ENCODE measurements around the gene ID4.
"Not testable (repeated sequence)": the region's sequence is repeated elsewhere in the genome, so short reads cannot be mapped to it uniquely, and the experiment has no call there.

The ID4 gene

DNA sequence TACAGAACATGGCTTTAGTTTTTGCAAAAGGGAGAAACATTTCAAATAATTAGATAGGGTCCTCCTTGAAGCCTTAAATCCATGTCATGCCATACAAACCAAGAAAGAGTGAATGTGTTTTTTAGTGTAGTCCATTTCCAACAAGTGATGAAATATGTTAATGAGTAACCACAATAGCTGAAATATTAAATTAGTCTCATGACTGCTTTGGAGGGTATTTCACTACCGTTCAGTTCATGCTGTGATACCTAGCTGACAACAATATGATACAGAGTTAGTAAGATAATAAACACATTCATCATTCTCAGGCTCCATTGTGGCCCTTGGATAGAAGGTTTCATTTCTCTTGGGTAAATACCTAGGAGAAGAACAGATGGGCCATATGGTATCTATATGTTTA is 5.8 kb upstream of the ID4 start:
- no peak for DNase-seq

DNA sequence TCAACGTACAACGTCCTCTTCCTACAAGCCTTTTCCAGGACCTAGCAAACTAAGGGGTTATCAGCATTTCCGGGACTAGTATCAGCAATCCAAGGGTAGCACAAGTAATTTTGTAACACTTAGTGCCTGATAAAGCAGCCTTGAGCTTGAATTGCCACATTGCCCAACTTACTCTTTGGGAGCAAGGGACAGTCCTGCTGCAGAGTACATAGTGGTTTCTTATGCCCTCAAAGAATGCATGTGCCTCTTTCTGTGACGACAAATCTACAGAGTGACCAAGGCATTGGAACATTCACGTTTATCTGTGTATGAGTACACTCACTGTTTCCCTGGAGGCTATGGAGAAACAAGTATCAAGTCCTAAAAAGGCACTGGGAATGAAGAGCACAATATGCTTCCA is 3.2 kb upstream of the ID4 start:
- no peak for DNase-seq

DNA sequence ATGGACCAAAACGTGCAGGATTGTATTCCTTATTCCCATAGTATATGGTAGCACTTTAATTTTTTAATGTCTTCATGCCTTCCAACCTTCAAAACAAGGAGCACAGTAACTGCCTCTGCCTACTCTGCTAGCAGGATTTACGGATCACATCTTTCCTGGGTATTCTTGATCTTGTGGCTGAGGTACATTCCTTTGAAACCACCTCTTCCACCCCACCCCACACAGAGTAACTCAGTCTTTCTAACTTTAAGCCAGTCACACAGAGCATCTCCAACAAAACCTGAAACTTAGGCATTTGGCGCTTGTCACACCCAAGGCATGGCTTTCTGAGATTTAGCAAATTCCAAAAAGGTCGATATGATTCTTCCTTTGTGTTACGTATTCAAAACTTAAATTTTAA is 2.3 kb upstream of the ID4 start:
- no peak for DNase-seq

DNA sequence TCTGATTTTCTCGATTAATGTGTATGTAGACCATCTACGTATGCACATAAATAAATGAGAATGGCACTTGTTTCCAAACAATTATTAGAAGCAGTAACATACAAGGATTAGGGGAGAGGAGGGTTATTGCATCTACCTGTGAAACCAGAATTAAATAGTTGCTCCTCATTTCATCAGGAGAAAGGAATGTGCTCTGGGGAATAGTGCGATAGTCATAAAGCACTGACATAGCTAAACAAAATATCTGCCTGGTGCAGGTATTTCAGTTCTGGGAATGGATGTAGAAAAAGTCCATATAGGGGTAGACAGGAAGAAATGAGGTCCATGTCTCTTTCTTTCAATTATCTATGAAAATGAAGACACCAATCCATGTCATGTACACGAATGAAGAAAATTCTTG is 1.6 kb upstream of the ID4 start:
- no peak for DNase-seq

DNA sequence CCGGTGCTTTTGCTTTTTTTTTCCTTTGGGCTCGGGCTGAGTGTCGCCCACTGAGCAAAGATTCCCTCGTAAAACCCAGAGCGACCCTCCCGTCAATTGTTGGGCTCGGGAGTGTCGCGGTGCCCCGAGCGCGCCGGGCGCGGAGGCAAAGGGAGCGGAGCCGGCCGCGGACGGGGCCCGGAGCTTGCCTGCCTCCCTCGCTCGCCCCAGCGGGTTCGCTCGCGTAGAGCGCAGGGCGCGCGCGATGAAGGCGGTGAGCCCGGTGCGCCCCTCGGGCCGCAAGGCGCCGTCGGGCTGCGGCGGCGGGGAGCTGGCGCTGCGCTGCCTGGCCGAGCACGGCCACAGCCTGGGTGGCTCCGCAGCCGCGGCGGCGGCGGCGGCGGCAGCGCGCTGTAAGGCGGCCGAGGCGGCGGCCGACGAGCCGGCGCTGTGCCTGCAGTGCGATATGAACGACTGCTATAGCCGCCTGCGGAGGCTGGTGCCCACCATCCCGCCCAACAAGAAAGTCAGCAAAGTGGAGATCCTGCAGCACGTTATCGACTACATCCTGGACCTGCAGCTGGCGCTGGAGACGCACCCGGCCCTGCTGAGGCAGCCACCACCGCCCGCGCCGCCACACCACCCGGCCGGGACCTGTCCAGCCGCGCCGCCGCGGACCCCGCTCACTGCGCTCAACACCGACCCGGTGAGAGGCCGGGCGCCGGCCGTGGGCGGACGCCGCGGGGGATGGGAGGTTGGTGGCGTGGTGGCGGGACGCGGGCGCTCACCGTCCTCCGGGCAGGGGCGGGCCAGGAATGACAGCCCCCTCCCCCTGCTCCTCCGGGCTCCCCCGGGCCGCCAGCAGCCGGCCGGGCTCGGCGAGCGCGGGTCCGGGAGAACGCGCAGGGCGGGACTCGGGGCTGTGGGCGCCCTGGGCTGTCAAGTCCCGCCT is 606 bp downstream of the ID4 start:
- peak in 10 of 56 donors; percentile 14 to 34 (median 22) for DNase-seq

DNA sequence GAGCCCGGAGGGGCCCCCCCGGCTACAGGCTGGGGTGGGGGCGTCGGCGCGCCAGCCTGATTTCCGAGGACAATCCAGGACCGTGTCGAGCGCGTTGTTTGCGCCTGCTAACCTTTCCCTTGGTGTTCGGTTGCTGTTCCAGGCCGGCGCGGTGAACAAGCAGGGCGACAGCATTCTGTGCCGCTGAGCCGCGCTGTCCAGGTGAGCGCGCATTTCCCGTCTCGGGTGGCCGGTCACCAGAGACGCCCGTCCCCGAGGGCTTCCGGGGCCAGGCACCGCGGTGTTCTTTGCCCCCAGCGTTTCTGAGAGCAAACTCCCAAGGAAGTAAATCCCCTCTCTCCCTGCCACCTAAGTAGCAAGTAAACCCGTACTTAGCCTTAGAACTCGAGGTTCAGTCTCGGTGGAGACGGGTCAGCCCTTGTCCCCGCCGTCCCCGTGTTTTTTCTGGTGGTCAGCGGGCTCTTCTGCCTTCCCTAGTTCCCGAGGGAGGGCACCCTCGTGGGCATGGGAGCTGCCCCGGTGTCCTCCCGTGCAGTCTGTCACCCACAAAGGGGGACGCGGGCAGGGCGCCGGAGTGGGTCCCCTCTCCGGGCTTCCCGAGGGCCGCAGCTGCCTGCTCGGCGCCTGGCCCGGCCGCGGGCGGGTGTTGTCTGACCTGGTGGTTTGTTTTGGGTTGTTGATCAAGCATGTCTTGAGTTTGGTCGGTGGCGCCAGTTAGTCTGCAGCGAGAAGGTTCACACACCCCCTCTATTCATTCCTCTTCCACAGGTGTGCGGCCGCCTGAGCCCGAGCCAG is 1.5 kb downstream of the ID4 start:
- peak in 16 of 56 donors; percentile 2 to 25 (median 16) for DNase-seq

DNA sequence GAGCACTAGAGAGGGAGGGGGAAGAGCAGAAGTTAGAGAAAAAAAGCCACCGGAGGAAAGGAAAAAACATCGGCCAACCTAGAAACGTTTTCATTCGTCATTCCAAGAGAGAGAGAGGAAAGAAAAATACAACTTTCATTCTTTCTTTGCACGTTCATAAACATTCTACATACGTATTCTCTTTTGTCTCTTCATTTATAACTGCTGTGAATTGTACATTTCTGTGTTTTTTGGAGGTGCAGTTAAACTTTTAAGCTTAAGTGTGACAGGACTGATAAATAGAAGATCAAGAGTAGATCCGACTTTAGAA is 2.0 kb downstream of the ID4 start:
- DNase-seq, result no peak

DNA sequence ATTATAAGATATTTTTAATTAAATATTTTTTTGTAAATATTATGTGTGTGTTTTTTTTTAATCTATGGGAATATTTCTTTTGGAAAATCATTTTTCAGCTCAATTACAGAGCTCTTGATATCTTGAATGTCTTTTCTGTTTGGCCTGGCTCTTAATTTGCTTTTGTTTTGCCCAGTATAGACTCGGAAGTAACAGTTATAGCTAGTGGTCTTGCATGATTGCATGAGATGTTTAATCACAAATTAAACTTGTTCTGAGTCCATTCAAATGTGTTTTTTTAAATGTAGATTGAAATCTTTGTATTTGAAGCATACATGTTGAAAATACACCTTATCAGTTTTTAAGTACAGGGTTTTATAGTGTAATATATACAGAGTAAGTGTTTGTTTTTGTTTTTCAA is 2.6 kb downstream of the ID4 start:
- DNase-seq, result no peak

DNA sequence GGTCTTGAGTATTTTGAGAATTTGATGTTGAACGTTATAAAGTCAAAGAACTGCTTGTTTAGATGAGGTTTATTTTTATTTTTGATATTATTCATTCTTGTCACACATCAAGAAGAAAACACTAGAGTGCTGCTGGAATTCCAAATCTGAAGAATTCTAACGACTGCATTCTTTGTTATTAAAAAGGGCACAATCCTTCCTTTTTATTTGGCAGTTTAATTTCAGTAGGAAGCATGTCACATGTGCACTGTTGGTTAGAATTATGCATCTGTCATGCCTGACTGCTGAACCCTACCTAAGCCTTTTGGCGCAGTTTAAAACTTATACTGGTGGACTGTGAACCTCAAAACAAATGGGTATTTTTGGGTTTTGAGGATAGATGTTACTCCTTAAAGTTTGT is 4.0 kb downstream of the ID4 start:
- no peak for DNase-seq

DNA sequence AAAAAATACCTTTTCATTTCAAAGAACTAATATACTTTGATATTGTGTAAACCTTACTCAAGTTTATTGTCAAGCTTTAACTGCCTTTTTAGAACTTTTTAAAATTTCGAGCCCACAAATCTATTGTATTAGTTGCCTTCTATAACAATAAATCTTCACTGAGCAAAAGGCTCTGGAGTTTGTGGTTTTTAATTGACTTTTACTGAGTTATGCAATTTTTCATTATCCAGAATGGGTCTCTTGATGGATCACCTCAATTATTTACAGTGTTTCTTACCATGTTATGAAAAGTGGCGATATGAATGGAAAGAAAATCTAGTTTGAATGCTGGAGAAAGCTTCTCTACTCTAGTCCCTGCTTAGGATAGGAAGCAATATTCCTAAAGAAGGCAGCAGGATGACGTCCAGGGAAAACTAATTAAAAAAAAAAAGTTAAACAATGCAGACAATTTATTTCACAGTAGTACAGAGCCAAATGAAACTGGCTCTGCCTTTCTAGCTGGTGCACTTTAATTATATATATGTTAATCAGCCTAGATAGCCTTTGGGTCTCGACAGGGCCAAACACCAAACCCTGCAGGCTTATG is 5.0 kb downstream of the ID4 start:
- no peak for DNase-seq

DNA sequence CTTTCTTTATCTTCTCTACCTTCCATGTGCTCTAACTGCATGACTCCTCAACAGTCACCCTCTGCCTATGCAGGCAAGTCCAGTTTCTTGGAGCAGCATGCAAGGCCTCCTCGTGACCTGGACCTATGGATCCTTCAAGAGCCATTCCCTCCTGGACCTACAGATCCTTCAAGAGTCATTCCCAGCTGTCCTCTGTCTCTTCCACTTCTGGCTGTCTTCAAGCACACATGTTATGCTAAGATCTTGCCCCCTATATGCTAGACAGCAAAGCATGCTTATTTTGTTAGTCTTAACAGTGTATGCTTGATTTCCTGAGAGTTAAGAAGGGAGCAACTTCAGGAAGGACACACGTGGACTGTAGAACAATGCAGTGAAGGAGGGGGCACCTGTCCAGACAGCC is 7.5 kb downstream of the ID4 start:
- no peak for DNase-seq

DNA sequence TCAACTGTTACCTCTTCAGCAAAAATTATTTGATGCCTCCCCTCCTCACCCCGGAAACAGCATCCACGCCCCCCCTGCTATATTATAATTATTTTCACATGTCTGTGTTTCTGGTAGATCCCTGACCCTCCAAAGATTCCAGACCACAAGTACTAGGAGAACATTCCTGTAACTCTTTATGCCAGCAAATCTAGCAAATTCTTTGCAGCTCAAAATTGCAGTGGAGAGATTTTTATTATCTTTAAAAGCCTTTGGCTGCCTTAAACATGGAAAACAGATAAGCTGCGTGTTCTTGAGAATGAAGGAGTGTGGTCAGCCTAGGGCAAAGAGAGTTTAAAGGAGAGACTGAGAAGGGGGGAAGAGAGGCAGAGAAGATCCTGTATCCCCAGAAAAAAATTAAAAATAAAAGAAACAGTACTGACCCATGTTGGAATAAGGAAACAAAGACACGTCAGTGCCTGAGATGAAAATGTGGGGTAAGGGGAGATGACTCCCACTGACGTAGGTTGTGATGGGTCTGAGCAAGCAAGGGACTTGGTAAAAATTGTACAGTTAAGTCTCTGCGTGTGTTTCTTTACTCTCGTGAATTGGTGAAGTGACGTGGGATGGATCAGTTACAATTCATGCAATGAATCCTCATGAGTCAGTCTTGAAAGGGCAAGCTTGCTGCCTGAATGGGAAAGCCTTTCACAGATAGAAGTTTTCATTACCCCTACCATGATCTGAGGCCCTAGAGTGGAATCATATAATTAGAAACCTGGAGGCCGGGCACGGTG is 8.3 kb downstream of the ID4 start:
- DNase-seq, result no peak

DNA sequence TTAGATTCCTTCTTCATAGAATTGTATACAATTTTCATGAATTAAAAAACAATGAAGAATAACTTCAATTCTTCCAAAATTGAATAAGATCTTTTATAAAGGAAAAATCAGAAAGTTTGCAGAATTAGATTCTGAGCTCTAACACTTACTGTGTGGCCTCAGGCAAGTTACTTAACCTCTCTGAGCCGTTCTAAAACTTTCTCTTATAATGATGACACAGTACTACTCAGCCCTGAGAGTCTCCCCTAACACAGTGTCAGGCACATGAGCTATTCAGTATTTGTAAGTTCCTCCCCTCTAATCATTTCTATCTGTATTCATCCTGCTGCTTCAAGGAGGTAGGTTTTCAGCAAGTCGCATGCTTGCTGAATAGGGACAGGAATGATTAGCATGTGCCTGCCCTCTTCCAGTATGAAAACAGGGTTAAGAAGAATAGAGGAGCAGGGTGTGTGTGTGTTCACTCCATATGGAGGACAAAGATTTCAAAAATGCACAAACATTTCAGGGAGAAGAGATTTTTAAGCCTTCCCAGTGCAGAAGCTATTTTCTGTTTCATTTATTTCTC is 11.4 kb downstream of the ID4 start:
- DNase-seq, result no peak

DNA sequence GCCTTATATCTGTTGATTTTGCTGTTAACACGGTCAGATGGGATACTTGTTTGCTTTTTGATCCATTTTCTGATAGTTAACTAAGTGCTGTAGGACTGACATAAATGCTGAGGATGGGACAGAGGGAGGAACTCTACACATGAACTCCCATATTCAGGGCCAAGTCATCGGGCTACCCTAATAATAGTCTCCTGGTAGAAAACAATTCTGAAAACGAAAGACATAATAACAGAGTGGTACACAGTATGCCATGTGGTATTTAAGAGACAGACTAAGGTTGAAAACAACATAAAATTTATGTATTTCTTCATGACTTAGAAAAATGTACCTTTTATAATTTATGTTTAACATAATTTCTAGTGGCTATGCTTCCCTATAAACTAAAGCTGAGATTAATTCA is 12.0 kb downstream of the ID4 start:
- DNase-seq, result no peak

DNA sequence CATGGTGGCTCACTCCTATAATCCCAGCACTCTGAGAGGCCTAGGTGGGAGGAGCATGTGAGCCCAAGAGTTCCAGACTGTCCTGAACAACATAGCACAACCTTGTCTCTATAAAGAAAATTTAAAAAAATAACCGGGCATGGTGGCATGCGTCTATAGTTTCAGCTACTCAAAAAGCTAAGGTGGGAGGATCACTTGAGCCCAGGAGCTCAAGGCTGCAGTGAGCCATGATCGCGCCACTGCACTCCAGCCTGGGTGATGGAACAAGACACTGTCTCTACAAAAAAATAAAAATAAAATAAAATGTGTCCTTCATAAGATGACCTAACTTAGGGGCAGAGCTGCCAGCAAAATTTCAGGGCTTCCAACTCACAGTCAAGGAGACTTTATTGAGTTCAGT is 12.6 kb downstream of the ID4 start:
- no peak for DNase-seq

DNA sequence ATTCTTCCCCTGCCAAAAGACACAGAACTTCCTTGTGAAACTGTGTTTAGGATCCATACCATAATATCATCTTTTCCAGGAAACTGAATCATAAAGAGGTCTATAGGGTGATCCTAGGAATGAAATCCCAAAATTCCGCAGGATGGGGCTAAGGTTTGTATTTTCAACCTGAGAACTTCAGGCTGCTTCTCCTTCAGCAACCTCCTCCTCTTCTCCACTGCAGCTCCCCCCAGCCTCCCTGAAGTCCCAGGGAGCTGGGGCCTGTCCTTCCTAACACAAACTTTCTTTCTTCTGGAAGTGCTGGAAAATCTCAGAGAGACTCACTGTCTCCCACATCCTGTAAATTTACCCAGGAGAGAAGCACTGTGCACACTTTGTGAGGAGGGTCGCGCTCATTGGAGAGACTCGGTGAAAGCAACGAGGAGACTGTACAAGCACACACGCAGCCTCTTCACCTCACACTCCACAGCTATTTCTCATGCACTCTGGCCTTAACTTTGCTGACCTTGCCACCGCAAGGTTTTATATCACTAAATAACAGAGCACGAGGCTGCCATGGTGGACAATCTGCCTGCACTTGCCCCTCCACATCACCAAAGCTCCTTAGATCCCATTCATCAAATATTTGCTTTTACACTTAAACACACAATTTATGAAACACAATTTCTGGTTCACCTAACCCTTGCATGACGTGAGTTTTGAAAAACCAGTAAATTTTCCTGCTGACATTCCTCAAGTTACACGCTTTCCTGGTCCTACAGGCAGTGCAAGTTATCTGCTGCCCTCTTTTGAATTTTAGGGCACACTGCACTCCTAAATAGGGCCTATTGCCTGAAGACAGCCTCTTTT is 14.3 kb downstream of the ID4 start:
- DNase-seq, result peak in 22 of 56 donors; percentile 3 to 53 (median 22)

DNA sequence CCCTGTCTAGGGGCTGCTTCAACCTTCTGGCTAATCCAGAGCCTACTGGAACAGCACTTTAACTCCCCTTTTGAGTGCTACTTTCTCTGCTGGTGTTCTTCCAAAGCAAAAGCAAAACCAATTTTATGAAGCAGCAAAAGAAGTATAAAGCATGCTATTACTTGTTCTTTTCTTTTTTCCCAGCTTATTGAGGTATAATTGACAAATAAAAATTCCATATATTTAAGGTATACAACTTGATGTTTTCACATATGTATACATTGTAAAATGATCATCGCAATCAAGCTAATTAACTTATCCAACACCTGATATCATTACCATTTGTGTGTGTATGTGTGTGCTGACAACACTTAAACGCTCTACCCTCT is 14.9 kb downstream of the ID4 start:
- DNase-seq, result peak in 1 of 56 donors; percentile 10

DNA sequence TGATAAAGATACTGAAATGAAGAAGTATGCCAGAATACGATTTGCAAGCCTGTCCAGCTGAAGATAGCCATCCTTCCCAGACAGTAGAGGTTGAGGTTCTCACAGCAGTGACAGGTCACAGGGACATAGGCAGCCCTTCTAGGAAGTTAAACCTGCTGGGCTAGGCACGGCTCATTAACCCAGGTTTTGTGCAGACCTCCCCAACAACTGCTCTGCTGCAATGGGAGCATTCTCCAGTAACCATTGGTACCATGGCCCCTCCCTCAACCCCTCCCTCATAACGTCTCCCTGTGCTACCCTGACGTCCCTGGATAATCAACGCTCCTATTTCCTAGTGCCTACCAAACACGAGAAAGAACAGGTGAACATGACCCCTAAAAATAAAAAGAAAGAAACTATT is 15.8 kb downstream of the ID4 start:
- DNase-seq, result no peak

DNA sequence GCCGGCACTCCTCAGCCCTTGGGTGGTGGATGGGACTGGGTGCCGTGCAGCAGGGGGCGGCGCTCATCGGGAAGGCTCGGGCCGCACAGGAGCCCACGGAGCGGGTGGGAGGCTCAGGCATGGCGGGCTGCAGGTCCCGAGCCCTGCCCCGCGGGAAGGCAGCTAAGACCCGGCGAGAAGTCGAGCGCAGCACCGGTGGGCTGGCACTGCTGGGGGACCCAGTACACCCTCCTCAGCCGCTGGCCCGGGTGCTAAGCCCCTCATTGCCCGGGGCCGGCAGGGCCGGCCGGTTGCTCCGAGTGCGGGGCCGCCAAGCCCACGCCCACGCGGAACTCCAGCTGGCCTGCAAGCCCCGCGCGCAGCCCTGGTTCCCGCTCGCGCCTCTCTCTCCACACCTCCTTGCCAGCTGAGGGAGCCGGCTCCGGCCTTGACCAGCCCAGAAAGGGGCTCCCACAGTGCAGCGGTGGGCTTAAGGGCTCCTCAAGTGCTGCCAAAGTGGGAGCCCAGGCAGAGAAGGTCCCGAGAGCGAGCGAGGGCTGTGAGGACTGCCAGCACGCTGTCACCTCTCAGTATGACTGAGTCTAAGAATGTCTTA is 17.3 kb downstream of the ID4 start:
- DNase-seq, result not testable (repeated sequence)

DNA sequence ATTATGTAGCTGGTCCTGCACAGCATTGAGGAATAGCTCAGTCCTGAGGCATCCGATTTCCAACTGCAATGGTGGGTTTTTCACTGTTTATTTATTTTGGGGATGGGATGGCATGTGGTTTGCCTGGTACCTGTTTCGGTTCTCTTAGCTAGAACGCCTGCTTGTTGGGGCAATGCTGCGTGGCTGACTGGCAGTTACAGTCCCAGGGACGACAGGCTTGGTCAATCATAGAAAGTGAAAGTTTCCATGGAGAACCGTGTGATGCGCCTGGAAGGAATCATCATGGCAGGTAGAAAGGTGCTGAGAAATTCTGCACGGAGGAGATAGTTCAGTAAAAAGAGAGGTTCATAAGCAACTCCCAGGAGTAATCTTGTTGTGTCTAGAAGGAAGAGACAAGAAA is 18.4 kb downstream of the ID4 start:
- DNase-seq, result no peak
